HL-60/S4 treated with retinoic acid at 250 ng/mL for 4 days and 3 days (cell line): ENCODE measurements around the gene NR1D1.

Source experiments
- in situ Hi-C: fragments of 300-500 bp; cut with MboI; formaldehyde crosslinking; loops from 2 replicates; pipeline ENCODE4 v1.7.0; 2022; ENCODE audit warnings: low sequenced_read_pairs

NR1D1 gene

DNA sequence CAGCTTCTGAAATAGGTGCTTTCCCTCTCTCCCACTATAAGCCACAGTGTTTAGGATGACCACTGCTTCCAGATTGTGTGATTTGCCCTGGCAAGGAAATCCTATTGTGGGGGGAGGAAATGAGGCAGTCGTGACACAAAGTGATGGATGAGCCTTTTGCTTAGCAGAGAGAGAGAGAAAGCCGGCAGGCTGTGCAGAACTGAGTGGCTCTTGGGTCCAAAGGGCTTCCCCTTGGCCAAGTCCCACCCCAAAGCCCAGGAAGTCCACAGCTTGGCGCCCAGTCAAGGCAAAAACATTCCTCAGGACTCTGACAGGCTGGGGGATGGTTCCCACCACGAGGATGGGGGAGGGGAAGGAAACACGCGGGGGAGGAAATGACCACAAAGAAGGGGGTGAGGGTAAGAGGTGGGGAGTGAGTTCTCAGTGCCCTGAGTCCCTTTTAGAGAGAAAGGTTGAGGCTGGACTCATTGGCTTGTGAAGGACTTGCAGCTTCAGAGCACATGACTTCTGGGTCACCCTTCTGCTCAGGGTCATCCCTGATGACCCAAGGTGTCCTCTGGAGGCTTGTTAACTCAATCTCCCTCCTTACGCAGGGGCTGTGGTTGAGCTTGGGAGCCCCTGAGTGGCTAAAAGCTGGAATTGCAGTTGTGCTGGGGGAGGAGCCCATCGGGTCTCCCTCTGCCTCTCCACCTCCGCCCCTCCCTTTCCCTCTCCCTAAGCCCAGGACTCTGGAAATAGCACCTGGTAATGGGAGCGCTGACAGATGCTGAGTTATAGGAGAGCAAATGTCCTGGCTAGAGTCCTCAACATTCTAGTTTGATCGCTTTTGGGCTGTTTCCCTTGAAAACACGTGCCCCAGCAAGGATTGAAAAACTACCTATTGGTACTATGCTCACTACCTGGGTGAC, 11.1 kb upstream of the NR1D1 start:
- in situ Hi-C loops: no loop called here

DNA sequence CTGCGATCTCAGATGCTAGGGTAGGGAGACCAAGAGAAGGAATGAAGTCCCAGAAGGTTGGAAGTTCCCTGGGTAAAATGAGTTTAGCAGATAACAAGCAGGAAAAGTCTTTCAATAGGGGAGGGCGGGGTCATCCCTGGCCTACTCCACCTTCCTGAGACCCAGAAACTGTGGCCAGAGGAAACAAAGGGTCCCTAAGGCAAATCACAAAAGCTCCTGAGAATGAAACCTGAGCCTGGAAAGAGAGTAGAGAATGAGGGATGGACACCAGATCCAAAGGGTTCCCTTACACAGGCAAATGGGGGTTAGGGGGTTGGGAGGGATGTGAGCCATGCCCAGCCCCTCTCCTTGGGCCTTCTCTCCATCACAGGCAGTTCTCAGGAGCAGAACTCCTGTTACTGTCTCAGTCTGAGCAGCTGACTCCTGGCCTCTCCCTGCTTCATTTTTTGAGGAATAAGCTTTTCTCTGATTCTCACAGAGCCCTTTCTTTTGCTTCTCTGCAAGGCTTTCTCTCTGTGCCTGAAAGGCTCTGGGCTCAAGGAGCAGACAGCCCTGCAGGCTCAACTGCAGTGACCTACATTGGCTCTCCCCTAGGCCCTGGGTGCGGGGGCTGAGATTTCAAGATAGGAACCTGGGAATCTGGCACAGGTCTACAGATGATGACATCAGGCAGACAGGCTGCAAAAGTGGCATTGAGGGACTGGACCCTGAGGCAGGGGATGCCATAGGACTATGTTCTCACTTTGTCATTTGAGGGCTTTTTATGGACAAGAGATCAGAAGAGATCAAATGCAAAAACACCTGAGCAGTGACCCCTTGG, 9.8 kb upstream of the NR1D1 start:
- in situ Hi-C loops: no loop called here

DNA sequence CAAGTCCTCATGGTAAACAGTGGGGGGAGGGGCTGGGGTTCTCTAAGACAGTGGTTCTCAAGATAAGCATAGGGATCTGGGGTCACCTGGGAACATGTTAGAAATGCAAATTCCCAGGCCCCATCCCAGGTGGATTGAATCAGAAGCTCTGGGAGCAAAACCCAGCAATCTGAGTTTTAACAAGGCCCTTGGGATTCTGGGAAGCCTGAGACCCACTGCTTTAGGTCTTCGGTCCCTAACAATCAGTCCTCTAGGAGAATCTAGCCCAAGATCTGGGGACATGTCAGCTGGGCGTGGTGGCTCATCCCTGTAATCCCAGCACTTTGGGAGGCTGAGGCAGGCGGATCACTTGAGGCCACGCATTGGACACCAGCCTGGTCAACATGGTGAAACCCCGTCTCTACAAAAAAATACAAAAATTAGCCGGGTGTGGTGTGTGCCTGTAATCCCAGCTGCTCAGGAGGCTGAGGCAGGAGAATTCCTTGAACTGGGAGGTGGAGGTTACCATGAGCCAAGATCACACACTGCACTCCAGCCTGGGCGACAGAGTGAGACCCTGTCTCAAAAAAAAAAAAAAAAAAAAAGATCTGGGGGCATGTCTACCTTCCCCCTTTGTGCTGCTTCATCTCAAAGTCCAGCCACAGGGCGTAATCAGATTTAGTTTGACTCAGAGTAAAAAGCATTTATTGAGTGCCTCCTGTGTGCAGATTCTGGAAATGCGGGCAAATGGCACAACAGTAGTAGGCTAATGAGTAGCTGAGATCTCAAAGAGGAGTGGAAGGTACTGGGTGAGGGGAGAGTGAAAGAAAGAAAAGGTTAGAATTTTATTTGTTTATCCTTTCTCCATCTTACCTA, 8.8 kb upstream of the NR1D1 start:
- in situ Hi-C loops: no loop called here

DNA sequence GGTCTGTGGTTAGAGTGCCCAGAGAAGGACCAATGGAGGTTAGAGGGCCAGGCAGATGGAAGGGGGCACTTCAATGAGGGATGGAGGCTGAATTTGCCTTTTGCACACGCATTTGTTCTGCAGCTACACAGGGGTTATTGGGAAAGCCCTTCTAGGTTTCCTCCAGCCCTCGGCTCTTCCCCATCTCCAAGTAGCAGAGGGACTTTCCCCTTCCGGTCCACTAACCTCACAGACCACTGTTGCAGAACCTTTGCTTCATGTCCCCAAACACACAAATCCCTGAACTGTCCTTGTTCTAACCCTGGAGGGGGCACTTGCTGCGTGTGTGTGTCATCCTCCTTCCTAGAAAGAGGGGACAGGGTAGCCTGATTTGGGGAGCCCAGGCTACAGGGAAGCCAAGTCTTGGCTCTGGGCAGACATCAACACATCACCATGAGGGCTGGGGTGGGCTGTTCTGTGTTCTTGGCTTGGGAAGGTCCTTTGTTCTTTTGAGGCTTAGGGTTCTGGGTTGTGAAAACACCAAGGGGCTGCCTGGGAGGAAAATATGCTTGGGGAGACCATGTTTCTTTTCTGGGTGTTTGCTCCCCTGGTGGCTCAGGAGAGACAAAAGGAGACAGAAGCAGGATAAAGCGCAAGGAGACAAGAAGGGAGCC, 7.3 kb upstream of the NR1D1 start:
- in situ Hi-C loops: no loop called here

DNA sequence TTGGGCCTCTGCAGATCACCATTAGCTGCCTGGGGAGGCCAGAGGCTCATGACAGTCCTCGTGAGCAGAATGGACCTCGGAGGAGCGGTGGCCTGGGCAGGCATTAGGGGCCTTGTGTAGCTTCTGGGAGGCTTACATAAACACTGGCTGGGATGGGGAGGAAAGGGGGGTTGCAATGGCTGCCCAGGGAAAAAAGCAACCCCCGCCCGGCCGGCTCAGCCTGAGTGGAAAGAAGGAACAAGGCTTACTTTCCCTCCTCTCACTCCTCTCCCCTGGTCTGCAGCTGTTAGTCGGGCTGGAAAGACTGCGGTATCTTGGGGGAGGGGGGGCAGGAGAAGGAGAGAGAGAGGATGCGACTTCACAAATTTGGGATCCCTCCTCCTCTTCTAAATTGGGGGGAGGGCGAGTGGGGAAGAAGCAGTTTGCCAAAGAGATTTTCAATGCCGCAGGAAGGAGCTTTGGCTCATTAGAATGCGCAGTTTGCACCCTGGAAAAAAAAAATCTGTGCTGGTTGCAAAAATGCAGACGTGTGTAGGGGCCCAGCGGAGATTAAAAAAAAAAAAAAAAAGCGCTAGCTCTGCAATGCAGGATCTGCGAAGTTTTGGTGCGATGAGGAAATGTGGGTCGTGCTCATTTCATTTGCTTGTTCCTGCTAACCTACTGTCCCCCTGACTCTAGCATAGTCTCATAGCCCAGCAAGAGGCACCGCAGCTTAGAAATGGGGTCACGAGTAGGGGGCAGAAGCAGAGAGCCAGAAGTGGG, 6.6 kb upstream of the NR1D1 start:
- in situ Hi-C loops: no loop called here

DNA sequence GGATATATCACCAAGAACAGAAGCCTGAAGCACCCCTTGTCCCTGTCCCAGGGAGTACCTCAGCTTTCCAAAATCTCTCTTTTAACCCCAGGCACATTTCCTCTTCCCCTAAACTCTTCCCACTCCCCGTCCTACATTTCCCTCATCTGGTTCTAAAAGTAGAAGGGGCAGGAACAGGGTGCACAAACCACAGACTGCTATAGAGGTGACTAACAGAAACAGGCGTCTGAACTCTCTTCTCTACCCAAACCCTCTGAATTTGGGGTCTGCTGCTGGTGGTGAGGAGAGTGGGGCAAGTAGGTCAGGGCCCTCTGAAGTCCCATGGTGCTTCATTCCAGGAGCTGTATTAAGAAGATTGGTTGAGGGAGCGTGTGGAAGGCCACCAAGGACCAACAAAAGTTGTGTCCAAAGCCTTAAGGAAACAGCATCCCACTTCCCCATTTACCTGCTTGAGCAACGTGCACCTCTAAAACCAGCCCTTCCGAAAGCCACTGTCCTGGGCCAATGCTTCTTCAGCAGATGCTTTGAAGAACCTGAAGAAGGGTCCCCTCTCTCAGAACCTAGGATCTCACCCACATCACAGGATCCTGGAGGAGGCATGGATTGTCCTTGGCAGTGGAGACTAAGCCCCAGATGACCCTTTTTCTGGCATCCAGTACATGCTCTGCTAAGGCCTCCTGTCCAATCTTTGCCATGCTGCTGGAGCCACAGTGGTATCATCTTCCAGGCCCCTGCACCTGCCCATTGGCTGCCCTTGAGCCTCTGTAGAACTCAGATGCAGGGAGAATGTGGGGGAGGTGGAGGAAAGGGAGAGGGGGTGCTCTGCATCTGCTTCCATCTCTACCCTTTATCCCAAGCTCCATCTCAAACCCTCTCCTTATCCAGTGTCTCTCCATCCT, 5.7 kb upstream of the NR1D1 start:
- in situ Hi-C loops: no loop called here

DNA sequence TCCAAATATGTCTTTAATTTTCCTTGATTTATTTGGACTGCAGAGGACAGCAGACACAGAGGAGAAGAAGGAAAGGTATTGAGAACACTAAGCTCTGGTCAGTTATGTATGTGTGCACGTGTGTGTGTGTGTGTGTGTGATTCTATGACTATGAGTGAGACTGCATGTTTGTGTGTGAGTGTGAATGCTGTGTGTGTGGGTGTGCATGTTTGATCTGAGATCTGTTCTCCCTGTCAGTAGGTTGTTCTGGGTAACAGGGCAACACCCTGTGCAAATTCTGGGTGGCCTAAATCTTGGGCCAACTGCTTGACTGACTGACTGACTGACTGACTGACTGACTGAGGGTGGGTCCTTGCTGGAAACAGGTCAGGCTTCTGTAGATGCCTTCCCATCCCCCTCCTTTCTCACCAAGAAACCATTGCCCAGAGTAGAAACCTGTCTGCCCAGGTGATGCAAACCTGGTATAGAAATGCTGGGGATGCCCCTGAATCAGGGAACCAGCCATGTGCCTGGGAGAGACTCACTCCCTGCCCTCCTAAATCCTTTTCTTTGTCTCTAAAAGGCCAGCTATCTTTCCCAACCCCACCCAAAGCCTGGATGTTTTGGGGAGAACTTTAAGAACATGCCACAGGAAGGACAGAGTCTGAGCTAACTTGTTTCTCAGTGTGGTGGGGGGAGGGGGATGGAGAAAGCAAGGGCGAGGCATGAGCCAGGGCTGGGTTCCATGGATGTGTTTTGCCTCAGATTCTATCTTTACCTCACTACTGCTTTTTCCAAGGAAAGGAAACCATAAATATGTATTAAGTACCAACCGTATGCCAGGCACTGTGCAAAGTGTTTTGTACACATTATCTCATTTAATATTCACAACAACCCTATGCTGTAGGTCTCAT, 4.5 kb upstream of the NR1D1 start:
- in situ Hi-C loops: no loop called here

DNA sequence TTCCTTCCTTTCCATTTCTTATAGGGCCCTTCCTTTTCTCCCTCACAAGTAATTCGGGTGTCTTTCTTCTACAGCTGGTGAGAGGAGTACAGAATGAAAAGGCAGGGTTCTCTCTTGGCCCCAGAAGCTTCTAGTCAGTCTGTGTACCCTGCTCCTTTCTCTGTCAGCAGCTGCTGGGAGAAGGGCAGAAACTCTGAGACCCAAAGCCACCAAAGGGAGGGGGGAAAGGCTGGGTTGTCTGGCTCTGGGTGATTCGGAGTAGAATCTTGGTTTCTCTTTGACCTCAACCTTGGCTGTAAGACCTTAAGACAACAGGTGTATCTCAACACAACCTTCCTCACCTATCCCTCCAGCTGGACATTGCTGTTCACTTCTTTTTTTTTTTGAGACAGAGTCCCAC, 3.3 kb upstream of the NR1D1 start:
- in situ Hi-C loops: no loop called here

DNA sequence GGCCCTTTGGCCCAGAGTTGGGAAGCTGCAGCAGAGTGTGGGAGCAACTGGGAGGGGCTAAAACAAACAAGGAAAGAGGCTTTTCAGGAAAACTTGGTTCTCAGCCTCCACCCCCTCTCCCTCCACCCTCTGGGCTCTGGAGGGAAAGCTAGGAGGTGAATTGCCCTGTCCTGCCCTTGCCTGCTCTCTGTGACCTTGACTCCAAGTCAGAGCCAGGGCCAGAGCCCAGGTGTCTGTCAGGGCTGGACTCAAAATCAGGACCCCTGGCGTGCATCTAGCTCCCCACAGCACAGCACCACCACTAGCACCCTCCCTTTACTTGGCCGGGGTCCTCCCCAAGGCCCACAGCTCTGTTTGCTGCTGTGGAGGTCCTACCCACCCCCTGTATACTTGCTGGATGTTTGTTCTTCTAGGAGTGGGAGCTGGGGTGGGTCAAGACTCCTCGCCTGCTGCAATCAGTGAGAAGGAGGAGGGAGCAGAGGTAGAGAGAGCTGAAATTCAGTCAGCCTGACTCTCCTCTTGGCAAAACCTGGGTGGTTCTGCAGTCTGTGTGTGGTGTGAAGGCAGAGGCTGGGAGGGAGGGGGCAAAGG, 2.8 kb upstream of the NR1D1 start:
- in situ Hi-C loops: no loop called here

DNA sequence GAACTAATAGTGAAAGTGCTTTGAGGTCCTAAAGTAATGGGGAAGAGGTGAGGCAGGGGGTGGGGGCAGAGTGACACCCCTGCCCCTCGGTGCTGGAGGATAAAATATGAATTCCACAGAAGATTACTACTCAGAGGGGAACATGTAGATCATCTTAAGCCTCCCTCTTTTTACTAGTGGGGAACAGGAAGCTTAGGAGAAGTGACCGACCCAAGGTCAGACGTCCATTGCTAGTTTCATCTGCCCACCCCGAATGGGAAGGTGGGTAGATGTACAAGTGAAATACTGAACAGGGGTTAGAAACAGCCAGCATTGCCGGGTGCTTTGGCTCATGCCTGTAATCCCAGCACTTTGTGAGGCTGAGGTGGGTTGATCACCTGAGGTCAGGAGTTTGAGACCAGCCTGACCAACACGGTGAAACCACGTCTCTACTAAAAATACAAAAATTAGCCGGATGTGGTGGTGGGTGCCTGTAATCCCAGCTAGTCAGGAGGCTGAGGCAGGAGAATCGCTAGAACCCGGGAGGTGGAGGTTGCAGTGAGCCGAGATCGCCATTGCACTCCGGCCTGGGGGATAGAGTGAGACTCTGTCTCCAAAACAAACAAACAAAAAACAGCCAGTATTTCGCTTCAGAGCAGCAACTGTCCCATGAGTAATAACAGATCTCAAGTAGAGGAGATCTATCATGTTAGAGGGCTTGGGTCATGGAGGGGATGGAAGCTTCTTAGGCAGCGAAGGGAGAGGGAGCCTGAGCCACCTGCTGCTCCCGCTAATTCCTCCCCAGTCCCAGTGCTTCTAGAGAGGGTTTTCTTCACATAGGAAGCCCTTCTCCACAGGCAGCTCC, 1.2 kb upstream of the NR1D1 start:
- in situ Hi-C loops: no loop called here

DNA sequence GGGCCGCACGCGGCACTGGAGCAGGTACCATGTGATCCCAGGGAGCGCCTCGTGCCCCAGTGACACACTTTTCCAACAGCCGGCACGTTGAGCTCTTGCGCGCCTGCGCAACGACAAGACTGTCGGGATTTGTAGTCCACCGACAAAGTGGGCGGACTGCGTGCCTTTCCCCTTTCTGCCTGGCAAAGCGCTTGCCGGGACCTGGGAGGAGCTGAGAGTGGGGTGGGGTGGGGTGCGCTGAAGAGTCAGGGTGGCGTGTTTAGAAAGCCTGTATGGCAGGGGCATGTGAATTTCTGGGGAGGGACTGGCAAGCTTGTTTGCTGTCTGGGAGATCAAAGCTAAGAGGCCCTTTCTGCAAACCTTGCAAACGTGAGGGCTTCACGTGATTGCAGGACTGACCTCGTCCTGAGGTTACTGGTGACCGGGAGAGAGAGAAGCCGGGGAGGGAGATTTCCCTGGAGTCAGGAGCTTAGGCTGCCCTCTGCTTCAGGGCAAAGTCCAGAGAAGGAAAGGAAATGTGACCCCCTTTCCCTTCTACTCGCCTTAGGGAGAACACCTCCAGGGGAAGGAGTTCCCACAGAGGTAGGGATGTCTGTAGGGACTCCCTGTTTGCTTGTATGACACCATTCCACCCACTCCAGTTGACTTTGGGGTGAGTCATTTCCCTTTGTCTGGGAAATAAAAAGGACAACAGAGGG, 429 bp upstream of the NR1D1 start:
- in situ Hi-C loops: no loop called here

DNA sequence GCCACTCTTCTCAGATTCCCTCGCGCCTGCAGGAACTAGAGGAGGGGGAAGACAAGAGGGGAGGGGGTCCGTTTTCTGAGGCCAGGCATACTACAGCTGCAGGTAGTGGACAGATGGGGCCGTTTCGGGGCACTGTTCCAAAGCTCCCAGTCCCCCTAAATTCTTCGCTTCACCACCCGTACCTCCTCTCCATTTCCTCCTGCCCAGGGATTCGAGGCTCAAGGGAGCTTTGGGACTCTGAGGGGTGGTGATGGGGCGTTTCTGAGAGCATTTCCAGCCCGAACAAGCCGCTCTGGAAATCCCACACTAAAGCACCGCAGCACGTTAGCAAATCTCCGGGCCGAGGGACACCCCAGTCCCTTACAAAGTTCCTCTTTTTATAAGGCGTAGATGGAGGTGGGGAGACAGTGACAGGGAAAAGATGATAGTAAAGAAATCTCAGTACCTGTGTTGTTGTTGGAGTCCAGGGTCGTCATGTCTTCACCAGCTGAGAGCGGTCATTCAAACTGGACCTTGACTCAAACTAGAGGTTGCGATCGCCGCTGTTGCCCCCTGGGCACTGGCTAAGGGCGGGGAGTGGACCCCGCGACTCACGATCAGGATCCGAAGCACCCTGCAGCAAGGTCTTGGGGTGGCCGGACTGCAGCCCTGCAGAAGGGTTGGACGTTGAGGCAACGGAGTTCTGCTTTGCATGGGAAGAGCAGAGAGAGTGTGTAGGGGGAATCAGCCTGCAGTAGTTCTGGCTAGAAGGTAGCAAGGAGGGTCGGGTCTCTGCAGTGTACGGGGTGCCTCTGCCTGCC, 570 bp downstream of the NR1D1 start:
- in situ Hi-C loops: no loop called here

DNA sequence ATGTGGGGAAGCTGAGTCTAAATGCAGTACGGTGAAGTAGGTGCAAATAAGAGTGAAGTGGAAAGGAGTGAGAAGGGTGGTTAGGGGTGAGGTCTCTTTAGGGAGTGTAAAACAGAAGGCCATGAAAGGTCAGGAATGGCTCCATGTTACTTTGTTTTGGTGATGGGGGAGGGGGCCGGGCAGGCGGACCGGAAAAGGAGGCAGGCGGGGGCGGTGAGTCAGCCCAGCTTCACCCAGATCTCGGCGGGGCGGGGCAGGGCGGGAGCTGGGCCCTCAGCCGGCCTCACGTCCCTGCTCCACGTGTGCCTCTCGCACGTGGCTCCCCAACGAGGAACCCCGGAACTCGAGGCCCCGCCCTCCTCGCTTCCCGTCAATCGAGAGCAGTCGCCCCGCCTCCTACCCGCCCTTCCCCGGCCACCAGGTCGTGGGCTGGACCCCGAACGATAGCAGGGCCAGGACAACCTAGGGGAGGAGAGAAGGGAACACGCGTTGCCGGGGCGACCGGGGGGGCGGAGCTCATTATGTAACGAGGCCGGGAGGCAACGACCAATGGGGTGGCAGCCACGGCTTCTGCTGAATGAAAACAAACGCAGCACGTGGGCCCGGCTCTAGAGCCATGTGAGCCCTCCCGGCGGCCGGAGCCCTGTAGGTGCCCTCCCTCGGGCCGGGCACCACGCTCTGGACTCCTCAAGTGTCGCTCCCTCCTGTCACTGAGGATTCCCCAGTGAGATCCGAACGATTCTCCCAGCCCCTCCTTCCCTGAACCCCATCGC, 1.4 kb downstream of the NR1D1 start:
- in situ Hi-C loops: no loop called here
